GM12801 (cell line): ENCODE results near the gene PRPF4.

Source experiments
- TF ChIP-seq, protein P1 (sequence below): IDR thresholded peaks from one replicate; pipeline ENCODE4 v1.5.1; 2011; ENCODE audit warnings: control low read depth; ENCODE audit not compliant: insufficient read length; ENCODE audit errors: extremely low read depth

Gene PRPF4

GRCh38 chr9:113274474-113275156 lies 843 bp upstream of the PRPF4 start:
- TF ChIP-seq, protein P1, sequence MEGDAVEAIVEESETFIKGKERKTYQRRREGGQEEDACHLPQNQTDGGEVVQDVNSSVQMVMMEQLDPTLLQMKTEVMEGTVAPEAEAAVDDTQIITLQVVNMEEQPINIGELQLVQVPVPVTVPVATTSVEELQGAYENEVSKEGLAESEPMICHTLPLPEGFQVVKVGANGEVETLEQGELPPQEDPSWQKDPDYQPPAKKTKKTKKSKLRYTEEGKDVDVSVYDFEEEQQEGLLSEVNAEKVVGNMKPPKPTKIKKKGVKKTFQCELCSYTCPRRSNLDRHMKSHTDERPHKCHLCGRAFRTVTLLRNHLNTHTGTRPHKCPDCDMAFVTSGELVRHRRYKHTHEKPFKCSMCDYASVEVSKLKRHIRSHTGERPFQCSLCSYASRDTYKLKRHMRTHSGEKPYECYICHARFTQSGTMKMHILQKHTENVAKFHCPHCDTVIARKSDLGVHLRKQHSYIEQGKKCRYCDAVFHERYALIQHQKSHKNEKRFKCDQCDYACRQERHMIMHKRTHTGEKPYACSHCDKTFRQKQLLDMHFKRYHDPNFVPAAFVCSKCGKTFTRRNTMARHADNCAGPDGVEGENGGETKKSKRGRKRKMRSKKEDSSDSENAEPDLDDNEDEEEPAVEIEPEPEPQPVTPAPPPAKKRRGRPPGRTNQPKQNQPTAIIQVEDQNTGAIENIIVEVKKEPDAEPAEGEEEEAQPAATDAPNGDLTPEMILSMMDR: no peak

GRCh38 chr9:113278840-113279239 lies 3.4 kb downstream of the PRPF4 start:
- TF ChIP-seq, protein P1: no peak

DNA sequence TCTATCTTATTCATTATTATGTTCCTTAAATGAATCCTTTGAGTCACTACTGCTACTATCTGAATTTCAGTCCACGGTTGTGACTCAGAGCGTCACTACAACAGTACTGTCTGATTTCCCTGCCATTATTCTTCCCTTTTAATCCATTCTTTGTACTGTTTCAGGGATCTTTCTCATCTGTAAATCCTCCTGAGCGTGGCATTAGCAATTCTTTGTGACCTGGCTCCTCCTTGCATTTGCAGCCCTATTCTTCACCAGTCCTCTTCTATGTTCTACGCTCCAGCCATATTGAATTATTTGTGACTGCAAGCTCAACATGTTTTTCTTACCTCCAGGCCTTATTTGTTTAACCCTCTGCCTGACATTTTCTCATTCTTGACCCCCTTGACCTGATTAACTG lies 5.9 kb downstream of the PRPF4 start:
- TF ChIP-seq, protein P1: no peak

DNA sequence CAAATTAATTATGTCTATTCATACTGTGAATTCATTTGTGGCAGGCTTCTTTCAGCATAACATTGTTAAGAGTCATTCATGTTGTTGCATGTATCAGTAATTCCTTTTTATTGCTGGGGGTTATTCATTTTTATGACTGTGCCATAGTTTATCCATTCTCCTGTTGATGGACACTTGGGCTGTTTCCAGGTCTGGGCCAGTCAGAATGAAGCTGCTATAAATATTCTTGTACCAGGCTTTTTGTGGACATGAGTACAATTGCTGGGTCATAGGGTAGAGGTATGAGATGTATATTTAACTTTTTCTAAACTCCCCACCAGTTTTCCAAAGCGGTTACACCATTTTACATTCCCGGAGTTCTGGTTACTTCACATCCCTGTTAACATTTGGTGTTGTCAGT lies 13.6 kb downstream of the PRPF4 start:
- TF ChIP-seq, protein P1: no peak

DNA sequence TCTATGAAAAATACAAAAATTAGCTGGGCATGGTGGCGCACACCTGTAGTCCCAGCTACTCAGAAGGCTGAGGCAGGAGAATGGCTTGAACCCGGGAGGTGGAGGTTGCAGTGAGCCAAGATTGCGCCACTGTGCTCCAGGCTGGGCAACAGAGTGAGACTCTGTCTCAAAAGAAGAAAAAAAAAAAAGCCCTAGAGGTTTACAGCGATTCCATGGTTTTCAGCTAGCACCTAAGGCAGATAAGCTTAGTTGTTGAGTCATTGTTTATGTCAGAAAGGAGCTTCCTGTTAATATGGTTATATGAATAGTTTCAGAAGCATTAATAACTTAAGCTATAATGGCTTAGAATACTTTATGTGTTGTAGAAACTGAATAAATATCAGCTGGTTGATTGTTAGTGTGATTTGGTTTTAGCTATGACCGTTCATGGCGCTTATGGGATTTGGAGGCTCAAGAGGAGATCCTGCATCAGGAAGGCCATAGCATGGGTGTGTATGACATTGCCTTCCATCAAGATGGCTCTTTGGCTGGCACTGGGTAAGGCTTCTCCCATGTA lies 14.7 kb downstream of the PRPF4 start:
- TF ChIP-seq, protein P1: no peak

DNA sequence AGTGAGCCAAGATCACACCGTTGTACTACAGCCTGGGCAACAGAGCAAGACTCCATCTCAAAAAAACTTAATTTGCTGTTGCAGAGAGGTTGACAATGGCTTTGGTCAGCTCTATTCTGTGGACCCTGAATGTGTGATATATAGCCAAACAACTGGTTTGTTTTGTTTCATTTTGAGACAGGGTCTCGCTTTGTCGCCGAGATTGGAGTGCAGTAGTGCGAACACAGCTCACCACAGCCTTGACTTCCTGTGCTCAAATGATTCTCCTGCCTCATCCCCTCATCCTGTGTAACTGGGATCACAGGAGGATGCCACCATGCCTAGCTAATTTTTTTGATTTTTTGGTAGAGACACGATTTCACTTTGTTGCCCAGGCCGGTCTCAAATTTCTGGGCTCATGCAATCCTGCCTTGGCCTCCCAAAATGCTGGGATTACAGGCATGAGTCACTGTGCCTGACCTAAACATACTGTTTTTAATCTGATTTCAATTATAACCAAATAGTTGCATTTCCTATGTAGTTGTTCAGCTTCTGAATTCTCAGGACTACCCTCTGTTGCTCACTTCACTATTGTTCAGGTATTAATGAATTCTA lies 17.9 kb downstream of the PRPF4 start:
- TF ChIP-seq, protein P1: no peak

- TF ChIP-seq, protein P1: no peak
Observed at GRCh38 chr9:113296796-113297558, 21.5 kb downstream of the PRPF4 start.
